Gastrocnemius medialis (tissue), 4 donors: Measurements from ENCODE around the gene NBPF1. TPM values are rescaled to one million over a fixed set of nuclear protein-coding genes. Genes with fewer than 3 reads are reported as not detected.
"Not testable (repeated sequence)": the region's sequence is repeated elsewhere in the genome, so short reads cannot be mapped to it uniquely, and the experiment has no call there.

Source experiments
- ATAC-seq, 2 donors: fragments of 150-250 bp; one replicate each; pipeline ENCODE4 v1.9.1; 2016
- DNase-seq, 2 donors: peaks; one replicate each; pipeline ENCODE4 v3.0.0-alpha.2; 2019
- H3K27ac ChIP-seq, 4 donors: fragments of 200-600 bp; sonication (generic); 1 replicate in 1 of 4; 2 replicates in 3 of 4; pipeline ENCODE4 v1.5.1; 2016 to 2018; ENCODE audit warnings: mild to moderate bottlenecking in 2 of 4, moderate library complexity in 1 of 4
- H3K27me3 ChIP-seq, 3 donors: fragments of 200-600 bp; sonication (generic) in 2 of 3; 1 replicate in 1 of 3; 2 replicates in 2 of 3; pipeline versions ENCODE4 v1.5.1 to v1.6.0; 2016 to 2019; ENCODE audit warnings: mild to moderate bottlenecking in 1 of 3, moderate library complexity in 1 of 3
- H3K36me3 ChIP-seq, 2 donors: fragments of 200-600 bp; sonication (generic) in 1 of 2; one replicate each; pipeline ENCODE4 v1.5.1; 2017 to 2018
- H3K4me1 ChIP-seq, 2 donors: fragments of 200-600 bp; sonication (generic) in 1 of 2; one replicate each; pipeline ENCODE4 v1.5.1; 2016 to 2017; ENCODE audit warnings: mild to moderate bottlenecking in 2 of 2
- H3K4me3 ChIP-seq, 4 donors: fragments of 200-600 bp; sonication (generic) in 3 of 4; 1 replicate in 1 of 4; 2 replicates in 3 of 4; pipeline ENCODE4 v1.5.1; 2016 to 2019; ENCODE audit warnings: mild to moderate bottlenecking in 2 of 4
- H3K9me3 ChIP-seq, 3 donors: fragments of 200-600 bp; sonication (generic) in 2 of 3; 1 replicate in 1 of 3; 2 replicates in 2 of 3; pipeline ENCODE4 v1.5.1; 2016 to 2019
- in situ Hi-C, 4 donors: fragments of 200-750 bp; cut with MboI; loops; one replicate each; pipeline versions ENCODE4 v1.15.0 to v1.8.0; 2017; ENCODE audit warnings: low sequenced_read_pairs in 4 of 4
- intact Hi-C: fragments of 100-400 bp; cut with DNase I; formaldehyde crosslinking; loops from one replicate; pipeline ENCODE4 v1.15.1; 2023; ENCODE audit warnings: low total_unique reads
- total RNA-seq, 4 donors: library from RNA; depleted of rRNA; stranded (reverse); fragments of >200 nt; gene quantifications; one replicate each; pipeline versions ENCODE4 v1.1.0 to v1.2.3, GENCODE V29; 2016
- TF ChIP-seq, protein P1 (sequence below), 5 experiments: fragments of 450-650 bp in 3 of 5; fragments of 200-600 bp in 2 of 5; sonication (generic) in 2 of 5; IDR thresholded peaks in 4 of 5; conservative IDR thresholded peaks in 1 of 5; 1 replicate in 4 of 5; 2 replicates in 1 of 5; pipeline ENCODE4 v1.5.1; 2016 to 2019; ENCODE audit warnings: antibody characterized with exemption in 5 of 5, mild to moderate bottlenecking in 3 of 5, moderate library complexity in 3 of 5

NBPF1 gene
- total RNA-seq, 4 donors from 2014 or later = 6.6 to 20.0 (median 11.2) TPM

DNA sequence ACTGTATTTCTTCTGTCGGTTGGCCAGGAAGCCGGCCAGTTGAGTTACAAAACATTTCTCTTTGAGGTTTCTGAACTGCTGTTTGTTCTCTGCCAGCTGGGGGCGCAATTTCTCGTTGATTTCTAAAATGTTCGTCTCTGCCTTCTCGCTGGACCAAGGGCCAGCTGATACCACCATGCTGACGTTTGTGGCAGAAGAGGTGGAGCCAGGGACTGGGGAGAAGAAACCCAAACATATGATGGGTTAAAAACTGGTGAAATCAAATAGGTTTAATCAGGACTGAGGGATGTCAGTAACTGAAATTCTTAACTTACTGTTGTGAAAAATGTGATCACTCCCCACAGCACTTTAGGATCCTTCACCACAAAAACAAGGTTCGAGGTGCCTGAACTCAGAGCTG is 21.5 kb downstream of the NBPF1 start:
- intact Hi-C loops, in situ Hi-C loops, H3K27ac ChIP-seq, H3K36me3 ChIP-seq, H3K27me3 ChIP-seq, ATAC-seq, DNase-seq, H3K4me3 ChIP-seq, H3K9me3 ChIP-seq: not testable (repeated sequence)
- TF ChIP-seq, protein P1, sequence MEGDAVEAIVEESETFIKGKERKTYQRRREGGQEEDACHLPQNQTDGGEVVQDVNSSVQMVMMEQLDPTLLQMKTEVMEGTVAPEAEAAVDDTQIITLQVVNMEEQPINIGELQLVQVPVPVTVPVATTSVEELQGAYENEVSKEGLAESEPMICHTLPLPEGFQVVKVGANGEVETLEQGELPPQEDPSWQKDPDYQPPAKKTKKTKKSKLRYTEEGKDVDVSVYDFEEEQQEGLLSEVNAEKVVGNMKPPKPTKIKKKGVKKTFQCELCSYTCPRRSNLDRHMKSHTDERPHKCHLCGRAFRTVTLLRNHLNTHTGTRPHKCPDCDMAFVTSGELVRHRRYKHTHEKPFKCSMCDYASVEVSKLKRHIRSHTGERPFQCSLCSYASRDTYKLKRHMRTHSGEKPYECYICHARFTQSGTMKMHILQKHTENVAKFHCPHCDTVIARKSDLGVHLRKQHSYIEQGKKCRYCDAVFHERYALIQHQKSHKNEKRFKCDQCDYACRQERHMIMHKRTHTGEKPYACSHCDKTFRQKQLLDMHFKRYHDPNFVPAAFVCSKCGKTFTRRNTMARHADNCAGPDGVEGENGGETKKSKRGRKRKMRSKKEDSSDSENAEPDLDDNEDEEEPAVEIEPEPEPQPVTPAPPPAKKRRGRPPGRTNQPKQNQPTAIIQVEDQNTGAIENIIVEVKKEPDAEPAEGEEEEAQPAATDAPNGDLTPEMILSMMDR (IDR thresholded peaks at IDR 0.05 in 4 of 5, conservative IDR thresholded peaks at IDR 0.05 in 1 of 5) = peak in 1 of 5 experiments; percentile 16
- H3K4me1 ChIP-seq = peaks cover 8 to 10% of the 10 kb centered on the region in 2 donors

- in situ Hi-C loops, ATAC-seq, H3K36me3 ChIP-seq, intact Hi-C loops, H3K9me3 ChIP-seq, H3K4me3 ChIP-seq, H3K27me3 ChIP-seq: not testable (repeated sequence)
- Histone ChIP-seq H3K4me1 (peaks cover 8 to 11% of the 10 kb centered on the region in 2 donors), H3K27ac (peak overlapping the region in 1 of 4 donors; percentile 27)
- DNase-seq = peak in 1 of 2 donors; percentile 23
Observed at GRCh38 chr1:16588081-16588480, 25.3 kb downstream of the NBPF1 start.

GRCh38 chr1:16587639-16588038 is 25.7 kb downstream of the NBPF1 start:
- H3K9me3 ChIP-seq, in situ Hi-C loops: not testable (repeated sequence)

GRCh38 chr1:16565324-16565723 is 48.0 kb downstream of the NBPF1 start:
- H3K27ac ChIP-seq, DNase-seq, H3K4me1 ChIP-seq, H3K27me3 ChIP-seq, intact Hi-C loops, ATAC-seq, H3K4me3 ChIP-seq, H3K9me3 ChIP-seq, H3K36me3 ChIP-seq, in situ Hi-C loops: not testable (repeated sequence)

More at GRCh38 chr1:16587639-16588038, 25.7 kb downstream of the NBPF1 start:
- H3K27me3 ChIP-seq, H3K36me3 ChIP-seq, H3K4me3 ChIP-seq, ATAC-seq, intact Hi-C loops: not testable (repeated sequence)
- peak overlapping the region in 2 of 4 donors; percentile 23 to 27 for H3K27ac ChIP-seq
- peak in 1 of 2 donors; percentile 34 for DNase-seq
- peaks cover 8 to 11% of the 10 kb centered on the region in 2 donors for H3K4me1 ChIP-seq

DNA sequence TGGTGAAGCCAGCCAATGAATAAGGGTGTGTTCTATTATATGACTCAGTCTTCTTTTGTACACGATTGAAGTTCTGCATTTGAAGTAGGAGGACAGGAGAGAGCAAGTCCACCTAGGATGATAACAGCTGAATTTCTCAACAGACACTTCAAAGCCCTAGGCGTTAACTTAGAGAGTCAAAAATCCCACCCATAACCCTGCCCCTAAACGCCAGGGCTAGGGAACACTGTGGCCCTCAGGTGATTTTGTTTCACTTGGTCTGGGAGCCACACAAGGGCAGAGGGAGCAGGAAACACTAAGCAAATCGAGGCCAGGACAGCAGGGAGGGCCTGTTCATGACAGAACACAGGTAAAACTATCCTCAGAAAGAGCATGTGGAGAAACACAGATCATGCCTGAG is 52.3 kb downstream of the NBPF1 start:
- in situ Hi-C loops, ATAC-seq, H3K4me1 ChIP-seq, H3K27me3 ChIP-seq, intact Hi-C loops, H3K9me3 ChIP-seq, H3K36me3 ChIP-seq, H3K27ac ChIP-seq, DNase-seq, H3K4me3 ChIP-seq: not testable (repeated sequence)

- DNase-seq, H3K27me3 ChIP-seq, H3K36me3 ChIP-seq, H3K9me3 ChIP-seq, H3K27ac ChIP-seq, ATAC-seq, in situ Hi-C loops, H3K4me1 ChIP-seq, H3K4me3 ChIP-seq, intact Hi-C loops: not testable (repeated sequence)
Observed at GRCh38 chr1:16560498-16560897, 52.9 kb downstream of the NBPF1 start.

DNA sequence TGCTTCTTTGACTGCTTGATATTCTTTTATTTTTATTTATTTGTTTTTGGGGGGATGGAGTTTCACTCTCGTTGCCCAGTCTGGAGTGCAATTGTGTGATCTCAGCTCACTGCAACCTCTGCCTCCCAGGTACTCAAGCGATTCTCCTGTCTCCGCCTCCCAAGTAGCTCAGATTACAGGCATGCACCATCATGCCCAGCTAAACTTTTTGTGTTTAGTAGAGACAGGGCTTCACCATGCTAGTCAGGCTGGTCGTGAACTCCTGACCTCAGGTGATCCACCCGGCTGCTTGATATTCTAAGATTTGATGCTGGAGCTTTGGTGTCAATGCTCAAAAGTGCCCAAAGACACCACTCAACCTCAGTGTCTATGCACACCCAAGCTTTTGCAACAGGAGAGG is 53.7 kb downstream of the NBPF1 start:
- H3K27ac ChIP-seq, H3K36me3 ChIP-seq, H3K9me3 ChIP-seq, intact Hi-C loops, in situ Hi-C loops, H3K4me1 ChIP-seq, H3K27me3 ChIP-seq, ATAC-seq, H3K4me3 ChIP-seq, DNase-seq: not testable (repeated sequence)

DNA sequence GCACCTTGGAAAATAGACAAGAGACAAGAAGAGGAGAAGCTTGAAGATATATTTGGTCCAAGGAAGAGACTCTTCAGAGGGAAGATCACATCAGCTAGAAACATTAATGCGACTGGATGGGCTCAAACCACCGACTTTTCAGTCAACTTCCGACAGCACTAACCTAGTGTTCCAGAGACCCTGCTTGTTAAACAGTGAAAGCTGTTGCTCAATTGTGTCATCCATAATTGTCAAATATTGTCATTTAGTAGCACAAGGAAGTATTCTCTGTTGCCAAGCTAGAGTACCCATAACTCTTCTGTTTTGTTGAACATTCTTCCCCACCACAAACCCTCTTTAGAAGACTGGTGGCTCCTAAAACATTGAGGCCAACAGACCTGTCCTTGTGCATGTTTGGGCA is 56.3 kb downstream of the NBPF1 start:
- H3K4me3 ChIP-seq, ATAC-seq, in situ Hi-C loops, DNase-seq, H3K36me3 ChIP-seq, H3K4me1 ChIP-seq, intact Hi-C loops, H3K27me3 ChIP-seq, H3K27ac ChIP-seq, H3K9me3 ChIP-seq: not testable (repeated sequence)

- H3K9me3 ChIP-seq, H3K36me3 ChIP-seq, H3K27ac ChIP-seq, in situ Hi-C loops, H3K4me3 ChIP-seq, intact Hi-C loops, H3K27me3 ChIP-seq, ATAC-seq, H3K4me1 ChIP-seq, DNase-seq: not testable (repeated sequence)
Observed at GRCh38 chr1:16553244-16553643, 60.1 kb downstream of the NBPF1 start.

DNA sequence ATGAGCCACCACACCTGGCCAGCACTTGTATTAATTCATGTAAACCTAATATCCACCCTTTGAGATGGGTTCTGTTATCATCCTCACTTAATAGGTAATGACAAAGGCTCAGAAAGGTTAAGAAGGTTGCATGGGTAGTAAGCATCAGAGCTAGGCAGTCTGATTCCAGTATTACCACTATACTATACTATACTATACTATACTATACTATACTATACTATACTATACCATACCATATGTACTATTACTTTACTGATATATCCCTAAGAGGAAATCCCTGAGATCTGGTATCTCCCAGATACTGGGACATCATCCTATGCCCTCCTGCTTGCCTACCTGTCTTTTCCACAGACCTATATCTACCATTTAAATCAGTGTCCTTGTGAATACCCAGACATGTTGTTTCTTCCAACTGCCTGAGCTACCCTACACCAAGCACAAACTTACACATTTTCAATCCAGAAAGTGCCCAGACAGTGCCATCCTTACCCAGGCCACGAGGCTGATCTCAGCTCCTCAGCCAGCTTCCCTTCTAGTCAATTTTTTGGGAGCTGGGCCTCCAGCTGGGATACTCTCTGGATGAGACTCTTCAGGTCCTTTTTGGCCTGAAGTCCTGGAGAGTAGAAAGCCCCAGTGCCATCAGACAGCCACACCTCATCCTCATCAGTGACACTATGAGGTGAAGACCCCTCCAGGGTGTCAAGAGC is 63.0 kb downstream of the NBPF1 start:
- peaks cover 0 to 12% (median 0%) of the 10 kb centered on the region in 3 donors for H3K27me3 ChIP-seq
- intact Hi-C loops, in situ Hi-C loops, DNase-seq, H3K36me3 ChIP-seq, H3K4me3 ChIP-seq, H3K9me3 ChIP-seq, H3K27ac ChIP-seq, H3K4me1 ChIP-seq, ATAC-seq: not testable (repeated sequence)

GRCh38 chr1:16549545-16549944 is 63.8 kb downstream of the NBPF1 start:
- ATAC-seq, intact Hi-C loops, in situ Hi-C loops, H3K36me3 ChIP-seq, DNase-seq, H3K27ac ChIP-seq, H3K4me3 ChIP-seq, H3K9me3 ChIP-seq, H3K4me1 ChIP-seq: not testable (repeated sequence)
- peaks cover 0 to 14% (median 0%) of the 10 kb centered on the region in 3 donors for H3K27me3 ChIP-seq
